Measurements from ENCODE around the gene ZNF408. TPM values are rescaled to one million over a fixed set of nuclear protein-coding genes. Genes with fewer than 3 reads are reported as not detected.
A peak's percentile ranks its signal among the peaks of the same experiment; 100 is the strongest.
"Not testable (repeated sequence)": the region's sequence is repeated elsewhere in the genome, so short reads cannot be mapped to it uniquely, and the experiment has no call there.

The ZNF408 gene
- polyA plus RNA-seq, 1 donor: 9.5 TPM

GRCh38 chr11:46665356-46665755 lies 35.5 kb upstream of the ZNF408 start:
- H3K27ac ChIP-seq (ENCODE audit: low read length): no peak overlapping the region
- WGBS (ENCODE audit: insufficient coverage, low lambda C conversion rate): no CpG with 5 or more reads among the region's 1 CpG
- H3K4me3 ChIP-seq (ENCODE audit: low read length): no peak overlapping the region
- H3K4me1 ChIP-seq (ENCODE audit: control insufficient read depth, insufficient read depth, low read length): no peaks in the 10 kb centered on the region
- no peak for DNase-seq
- no peaks in the 10 kb centered on the region for H3K27me3 ChIP-seq (ENCODE audit: control insufficient read depth, insufficient read depth, low read length)
- H3K9me3 ChIP-seq (ENCODE audit: control insufficient read depth, low read depth, low read length): no peaks in the 10 kb centered on the region
- peaks cover 81% of the 10 kb centered on the region for H3K36me3 ChIP-seq (ENCODE audit: control insufficient read depth, insufficient read depth, low read length)

GRCh38 chr11:46666516-46666915 lies 34.3 kb upstream of the ZNF408 start:
- WGBS (ENCODE audit: insufficient coverage, low lambda C conversion rate): no CpG with 5 or more reads among the region's 5 CpGs
- H3K27ac ChIP-seq (ENCODE audit: low read length): no peak overlapping the region
- H3K4me1 ChIP-seq (ENCODE audit: control insufficient read depth, insufficient read depth, low read length): no peaks in the 10 kb centered on the region
- no peak for DNase-seq
- H3K27me3 ChIP-seq (ENCODE audit: control insufficient read depth, insufficient read depth, low read length): no peaks in the 10 kb centered on the region
- H3K36me3 ChIP-seq (ENCODE audit: control insufficient read depth, insufficient read depth, low read length): peaks cover 86% of the 10 kb centered on the region
- no peak overlapping the region for H3K4me3 ChIP-seq (ENCODE audit: low read length)
- H3K9me3 ChIP-seq (ENCODE audit: control insufficient read depth, low read depth, low read length): no peaks in the 10 kb centered on the region

GRCh38 chr11:46667043-46667481 lies 33.8 kb upstream of the ZNF408 start:
- no peak overlapping the region for H3K27ac ChIP-seq (ENCODE audit: low read length)
- no CpG with 5 or more reads among the region's 2 CpGs for WGBS (ENCODE audit: insufficient coverage, low lambda C conversion rate)
- H3K27me3 ChIP-seq (ENCODE audit: control insufficient read depth, insufficient read depth, low read length): no peaks in the 10 kb centered on the region
- H3K4me3 ChIP-seq (ENCODE audit: low read length): no peak overlapping the region
- H3K4me1 ChIP-seq (ENCODE audit: control insufficient read depth, insufficient read depth, low read length): no peaks in the 10 kb centered on the region
- no peak for DNase-seq
- H3K9me3 ChIP-seq (ENCODE audit: control insufficient read depth, low read depth, low read length): no peaks in the 10 kb centered on the region
- H3K36me3 ChIP-seq (ENCODE audit: control insufficient read depth, insufficient read depth, low read length): peaks cover 88% of the 10 kb centered on the region

- Histone ChIP-seq H3K36me3 (ENCODE audit: control insufficient read depth, insufficient read depth, low read length) (peaks cover 95% of the 10 kb centered on the region), H3K27ac (ENCODE audit: low read length) (no peak overlapping the region), H3K4me3 (ENCODE audit: low read length) (no peak overlapping the region), H3K9me3 (ENCODE audit: control insufficient read depth, low read depth, low read length) (no peaks in the 10 kb centered on the region), H3K27me3 (ENCODE audit: control insufficient read depth, insufficient read depth, low read length) (no peaks in the 10 kb centered on the region), H3K4me1 (ENCODE audit: control insufficient read depth, insufficient read depth, low read length) (peaks cover under 1% of the 10 kb centered on the region)
- no peak for DNase-seq
- 100% methylated on average over 2 of the region's 12 CpGs for WGBS (ENCODE audit: insufficient coverage, low lambda C conversion rate)
These were observed 32.2 kb upstream of the ZNF408 start for GRCh38 chr11:46668480-46669085.

GRCh38 chr11:46669711-46670139 lies 31.1 kb upstream of the ZNF408 start:
- Histone ChIP-seq H3K27me3 (ENCODE audit: control insufficient read depth, insufficient read depth, low read length) (no peaks in the 10 kb centered on the region), H3K4me1 (ENCODE audit: control insufficient read depth, insufficient read depth, low read length) (peaks cover 11% of the 10 kb centered on the region), H3K36me3 (ENCODE audit: control insufficient read depth, insufficient read depth, low read length) (peaks cover 90% of the 10 kb centered on the region), H3K27ac (ENCODE audit: low read length) (no peak overlapping the region), H3K9me3 (ENCODE audit: control insufficient read depth, low read depth, low read length) (no peaks in the 10 kb centered on the region), H3K4me3 (ENCODE audit: low read length) (no peak overlapping the region)
- WGBS (ENCODE audit: insufficient coverage, low lambda C conversion rate): no CpG with 5 or more reads among the region's 3 CpGs
- DNase-seq: no peak

- DNase-seq; H3K27ac ChIP-seq (ENCODE audit: low read length): not testable (repeated sequence)
These were observed 30.3 kb upstream of the ZNF408 start for GRCh38 chr11:46670521-46670920.

GRCh38 chr11:46671958-46672315 lies 28.9 kb upstream of the ZNF408 start:
- Histone ChIP-seq H3K36me3 (ENCODE audit: control insufficient read depth, insufficient read depth, low read length) (peaks cover 77% of the 10 kb centered on the region), H3K4me3 (ENCODE audit: low read length) (no peak overlapping the region), H3K27ac (ENCODE audit: low read length) (no peak overlapping the region), H3K9me3 (ENCODE audit: control insufficient read depth, low read depth, low read length) (no peaks in the 10 kb centered on the region), H3K4me1 (ENCODE audit: control insufficient read depth, insufficient read depth, low read length) (peaks cover 28% of the 10 kb centered on the region), H3K27me3 (ENCODE audit: control insufficient read depth, insufficient read depth, low read length) (no peaks in the 10 kb centered on the region)
- DNase-seq: no peak
- no CpG with 5 or more reads among the region's 10 CpGs for WGBS (ENCODE audit: insufficient coverage, low lambda C conversion rate)

More at GRCh38 chr11:46670521-46670920, 30.3 kb upstream of the ZNF408 start:
- not testable (repeated sequence) for H3K9me3 ChIP-seq (ENCODE audit: control insufficient read depth, low read depth, low read length); H3K27me3 ChIP-seq (ENCODE audit: control insufficient read depth, insufficient read depth, low read length); H3K4me3 ChIP-seq (ENCODE audit: low read length)
- no CpG with 5 or more reads among the region's 3 CpGs for WGBS (ENCODE audit: insufficient coverage, low lambda C conversion rate)
- Histone ChIP-seq H3K36me3 (ENCODE audit: control insufficient read depth, insufficient read depth, low read length) (peaks cover 82% of the 10 kb centered on the region), H3K4me1 (ENCODE audit: control insufficient read depth, insufficient read depth, low read length) (peaks cover 19% of the 10 kb centered on the region)

GRCh38 chr11:46672381-46672839 lies 28.4 kb upstream of the ZNF408 start:
- Histone ChIP-seq H3K36me3 (ENCODE audit: control insufficient read depth, insufficient read depth, low read length) (peaks cover 77% of the 10 kb centered on the region), H3K4me3 (ENCODE audit: low read length) (no peak overlapping the region), H3K27me3 (ENCODE audit: control insufficient read depth, insufficient read depth, low read length) (no peaks in the 10 kb centered on the region), H3K27ac (ENCODE audit: low read length) (no peak overlapping the region), H3K9me3 (ENCODE audit: control insufficient read depth, low read depth, low read length) (no peaks in the 10 kb centered on the region), H3K4me1 (ENCODE audit: control insufficient read depth, insufficient read depth, low read length) (peaks cover 28% of the 10 kb centered on the region)
- no CpG with 5 or more reads among the region's 7 CpGs for WGBS (ENCODE audit: insufficient coverage, low lambda C conversion rate)
- DNase-seq: no peak

- H3K27me3 ChIP-seq (ENCODE audit: control insufficient read depth, insufficient read depth, low read length): no peaks in the 10 kb centered on the region
- H3K36me3 ChIP-seq (ENCODE audit: control insufficient read depth, insufficient read depth, low read length): peaks cover 73% of the 10 kb centered on the region
- H3K4me3 ChIP-seq (ENCODE audit: low read length): no peak overlapping the region
- no peaks in the 10 kb centered on the region for H3K9me3 ChIP-seq (ENCODE audit: control insufficient read depth, low read depth, low read length)
- DNase-seq: no peak
- H3K27ac ChIP-seq (ENCODE audit: low read length): peak overlapping the region; percentile 79
- peaks cover 28% of the 10 kb centered on the region for H3K4me1 ChIP-seq (ENCODE audit: control insufficient read depth, insufficient read depth, low read length)
- no CpG with 5 or more reads among the region's 6 CpGs for WGBS (ENCODE audit: insufficient coverage, low lambda C conversion rate)
These were observed 26.9 kb upstream of the ZNF408 start for GRCh38 chr11:46673713-46674462.

- Histone ChIP-seq H3K4me1 (ENCODE audit: control insufficient read depth, insufficient read depth, low read length) (peaks cover 32% of the 10 kb centered on the region), H3K9me3 (ENCODE audit: control insufficient read depth, low read depth, low read length) (no peaks in the 10 kb centered on the region), H3K27me3 (ENCODE audit: control insufficient read depth, insufficient read depth, low read length) (no peaks in the 10 kb centered on the region), H3K27ac (ENCODE audit: low read length) (peak overlapping the region; percentile 79), H3K36me3 (ENCODE audit: control insufficient read depth, insufficient read depth, low read length) (peaks cover 73% of the 10 kb centered on the region), H3K4me3 (ENCODE audit: low read length) (no peak overlapping the region)
- WGBS (ENCODE audit: insufficient coverage, low lambda C conversion rate): no CpG with 5 or more reads among the region's 12 CpGs
- peak; percentile 76 to 90 for DNase-seq
These were observed 26.2 kb upstream of the ZNF408 start for GRCh38 chr11:46674463-46675287.

Measured in large intestine (tissue), 3 donors.